PFSK-1 (cell line): Measurements from ENCODE around the gene E4F1.

Experiments used
- FOXP2 ChIP-seq: optimal IDR thresholded peaks from 2 replicates; pipeline ENCODE3; 2011; ENCODE audit warnings: borderline replicate concordance, control low read depth, inconsistent platforms; ENCODE audit not compliant: insufficient read depth; ENCODE audit errors: extremely low read length, extremely low read depth
- POLR2AphosphoS5 ChIP-seq: IDR thresholded peaks from 2 replicates; pipeline ENCODE4 v1.6.1; 2012; ENCODE audit warnings: low read depth, mild to moderate bottlenecking, control low read depth, low read length, moderate library complexity
- TAF1 ChIP-seq: IDR thresholded peaks from 2 replicates; pipeline ENCODE4 v1.6.1; 2012; ENCODE audit warnings: low read length, control low read depth, borderline replicate concordance; ENCODE audit not compliant: insufficient read depth

E4F1 gene

DNA sequence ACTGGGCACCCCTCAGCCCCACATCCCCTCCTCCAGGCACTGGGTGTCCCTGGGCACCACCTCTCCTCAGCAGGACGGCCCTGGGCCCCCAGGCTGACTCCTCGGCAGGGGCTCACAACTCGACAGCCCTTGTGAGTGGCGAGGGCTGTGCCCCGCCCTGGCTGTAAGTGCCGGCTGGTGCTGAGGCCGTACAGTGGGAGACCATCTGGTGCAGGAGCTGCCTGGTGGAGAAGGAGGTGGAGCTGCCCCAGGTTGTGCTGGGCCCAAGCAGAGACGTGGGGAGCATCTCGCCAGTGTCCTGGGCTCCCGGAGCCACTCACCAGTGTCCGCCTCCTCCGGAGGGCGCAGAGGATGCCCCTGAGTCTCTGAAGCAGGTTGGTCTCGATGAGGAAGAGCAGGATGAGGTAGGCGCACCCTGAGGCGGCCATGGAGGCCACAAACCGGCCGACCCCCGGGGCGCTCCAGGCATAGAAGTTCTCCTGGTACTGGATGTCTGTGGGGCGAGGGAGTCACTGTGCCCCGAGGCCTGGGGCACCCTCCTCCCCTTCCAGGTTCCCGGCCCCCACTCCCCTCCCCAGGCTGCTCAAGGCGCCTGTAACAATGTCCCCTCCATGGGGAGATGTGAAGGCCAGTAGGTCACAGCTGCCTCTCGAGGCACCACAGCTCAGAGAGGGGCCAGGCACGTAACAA, 59.6 kb downstream of the E4F1 start:
- TF ChIP-seq POLR2AphosphoS5 (no peak), TAF1 (no peak), FOXP2 (no peak)

DNA sequence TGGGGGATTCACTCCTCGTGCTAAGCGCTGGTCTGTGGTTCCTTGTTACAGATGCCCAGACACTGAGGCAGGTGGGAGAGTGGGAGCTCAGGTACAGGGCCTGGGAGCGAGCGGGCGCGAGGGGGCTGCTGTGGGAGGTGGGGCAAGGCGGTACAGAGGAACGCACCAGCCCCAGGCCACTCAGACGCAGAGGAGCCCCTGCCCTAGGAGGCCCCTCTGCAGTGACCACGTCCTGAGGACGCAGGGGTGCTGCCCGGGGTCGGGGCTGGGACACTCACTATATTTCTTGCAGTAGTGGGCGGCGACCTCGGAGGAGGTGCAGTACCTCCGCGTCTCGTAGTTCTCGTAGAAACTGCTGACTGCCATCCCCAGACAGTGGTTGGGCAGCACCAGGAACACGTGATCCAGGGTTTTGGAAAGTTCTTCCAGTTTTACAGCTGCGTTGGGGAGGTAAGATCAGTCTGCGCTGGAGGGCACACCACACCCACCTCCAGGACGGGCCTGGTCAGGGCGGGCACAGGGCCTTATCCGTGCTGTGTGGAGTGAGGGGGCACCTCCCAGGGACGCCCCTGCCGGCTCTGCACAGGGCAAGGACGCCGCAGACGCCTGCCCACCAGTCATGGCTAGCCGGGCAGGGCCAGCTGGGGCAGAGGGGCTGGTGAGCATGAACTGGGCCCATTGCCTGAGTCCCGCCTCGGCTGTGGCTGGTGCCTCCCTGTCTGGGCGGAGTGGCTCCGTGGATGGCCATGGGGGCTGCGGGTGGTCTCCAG, 60.8 kb downstream of the E4F1 start:
- TF ChIP-seq FOXP2: no peak

DNA sequence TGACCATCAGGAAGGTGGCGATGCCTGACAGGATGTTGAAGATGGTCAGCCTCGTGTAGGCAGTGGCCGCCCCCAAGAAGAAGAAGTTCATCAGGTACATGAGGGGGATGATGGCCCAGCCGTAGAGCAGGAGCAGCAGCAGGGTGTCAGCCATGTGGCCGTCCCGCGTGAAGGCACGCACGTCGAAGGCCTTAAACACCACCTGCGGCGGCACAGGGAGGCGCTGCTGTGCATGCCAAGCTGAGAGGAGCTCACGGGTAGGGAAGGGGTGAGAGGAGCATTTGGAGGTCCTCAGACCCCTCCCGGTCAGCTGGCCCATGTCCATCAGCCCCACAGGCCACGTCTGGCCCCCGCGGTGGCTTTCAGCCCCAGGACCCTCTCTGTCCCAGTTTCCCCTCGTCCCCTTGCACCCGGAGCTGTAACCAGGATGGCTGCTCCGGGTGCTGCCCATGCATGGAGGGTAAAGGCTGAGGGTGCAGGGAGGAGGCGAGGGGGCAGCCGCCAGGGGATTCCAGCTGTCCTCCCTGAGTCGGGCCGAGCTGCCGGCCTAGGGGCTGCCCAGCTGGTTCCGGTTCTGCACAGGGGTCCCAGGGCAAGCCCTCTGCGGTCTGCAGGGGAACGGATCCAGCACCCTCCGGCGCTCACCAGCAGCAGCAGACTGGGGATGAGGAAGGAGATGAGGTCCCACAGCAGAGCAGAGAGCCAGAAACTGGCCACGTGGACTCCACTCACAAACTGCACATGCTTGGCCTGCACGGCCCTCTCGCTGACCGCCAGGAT, 61.6 kb downstream of the E4F1 start:
- TF ChIP-seq FOXP2 (no peak), POLR2AphosphoS5 (no peak)
